ENCODE measurements around the gene SMIM35. TPM values are rescaled to one million over a fixed set of nuclear protein-coding genes. Genes with fewer than 3 reads are reported as not detected.

SMIM35 gene
- total RNA-seq, 4 donors from 2014 or later = not detected

GRCh38 chr11:117997823-117998579, 88.8 kb downstream of the SMIM35 start:
- H3K27me3 ChIP-seq = no peaks in the 10 kb centered on the region
- H3K36me3 ChIP-seq = peaks cover 0 to 15% (median 0%) of the 10 kb centered on the region in 3 donors
- H3K4me3 ChIP-seq = no peak overlapping the region
- H3K4me1 ChIP-seq = peaks cover 0 to 18% (median 13%) of the 10 kb centered on the region in 4 donors
- TF ChIP-seq POLR2A (IDR thresholded peaks at IDR 0.05) = no peak
- TF ChIP-seq, protein P1, sequence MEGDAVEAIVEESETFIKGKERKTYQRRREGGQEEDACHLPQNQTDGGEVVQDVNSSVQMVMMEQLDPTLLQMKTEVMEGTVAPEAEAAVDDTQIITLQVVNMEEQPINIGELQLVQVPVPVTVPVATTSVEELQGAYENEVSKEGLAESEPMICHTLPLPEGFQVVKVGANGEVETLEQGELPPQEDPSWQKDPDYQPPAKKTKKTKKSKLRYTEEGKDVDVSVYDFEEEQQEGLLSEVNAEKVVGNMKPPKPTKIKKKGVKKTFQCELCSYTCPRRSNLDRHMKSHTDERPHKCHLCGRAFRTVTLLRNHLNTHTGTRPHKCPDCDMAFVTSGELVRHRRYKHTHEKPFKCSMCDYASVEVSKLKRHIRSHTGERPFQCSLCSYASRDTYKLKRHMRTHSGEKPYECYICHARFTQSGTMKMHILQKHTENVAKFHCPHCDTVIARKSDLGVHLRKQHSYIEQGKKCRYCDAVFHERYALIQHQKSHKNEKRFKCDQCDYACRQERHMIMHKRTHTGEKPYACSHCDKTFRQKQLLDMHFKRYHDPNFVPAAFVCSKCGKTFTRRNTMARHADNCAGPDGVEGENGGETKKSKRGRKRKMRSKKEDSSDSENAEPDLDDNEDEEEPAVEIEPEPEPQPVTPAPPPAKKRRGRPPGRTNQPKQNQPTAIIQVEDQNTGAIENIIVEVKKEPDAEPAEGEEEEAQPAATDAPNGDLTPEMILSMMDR (IDR thresholded peaks at IDR 0.05) = no peak
- peak overlapping the region in 1 of 4 donors; percentile 83 for H3K27ac ChIP-seq
- no peaks in the 10 kb centered on the region for H3K9me3 ChIP-seq
- DNase-seq = no peak

DNA sequence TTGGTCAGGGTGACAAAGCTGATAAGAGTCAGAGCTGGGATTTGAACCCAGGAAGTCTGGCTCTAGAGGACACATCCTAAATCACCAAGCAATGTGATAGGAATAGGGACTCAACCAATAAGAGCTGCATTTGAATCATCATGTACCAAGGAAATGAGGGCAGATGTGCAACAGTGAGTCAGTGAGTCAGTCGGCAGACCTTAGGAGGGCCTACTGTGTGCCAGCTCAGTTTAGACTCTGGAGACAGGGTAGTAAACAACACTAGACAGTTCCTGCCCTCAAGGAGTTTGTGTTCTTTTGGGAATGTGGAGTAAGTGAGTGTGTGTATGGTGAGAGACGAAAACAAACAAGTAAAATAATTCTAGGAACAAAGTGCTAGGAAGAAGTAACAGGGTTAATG, 89.4 kb downstream of the SMIM35 start:
- Histone ChIP-seq H3K27me3 (no peaks in the 10 kb centered on the region), H3K4me3 (no peak overlapping the region), H3K27ac (peak overlapping the region in 1 of 4 donors; percentile 83), H3K36me3 (peaks cover 0 to 15% (median 0%) of the 10 kb centered on the region in 3 donors), H3K4me1 (peaks cover 0 to 14% (median 9%) of the 10 kb centered on the region in 4 donors), H3K9me3 (no peaks in the 10 kb centered on the region)
- no peak for TF ChIP-seq POLR2A (IDR thresholded peaks at IDR 0.05)
- TF ChIP-seq, protein P1 (IDR thresholded peaks at IDR 0.05) = no peak
- DNase-seq = peak in 1 of 3 donors; percentile 30

GRCh38 chr11:117996058-117996457, 90.7 kb downstream of the SMIM35 start:
- Histone ChIP-seq H3K4me1 (peaks cover 0 to 14% (median 0%) of the 10 kb centered on the region in 4 donors), H3K9me3 (no peaks in the 10 kb centered on the region), H3K4me3 (no peak overlapping the region), H3K27me3 (no peaks in the 10 kb centered on the region), H3K36me3 (peaks cover 0 to 15% (median 0%) of the 10 kb centered on the region in 3 donors), H3K27ac (no peak overlapping the region)
- no peak for DNase-seq
- TF ChIP-seq POLR2A (IDR thresholded peaks at IDR 0.05) = no peak
- TF ChIP-seq, protein P1 (IDR thresholded peaks at IDR 0.05) = no peak

DNA sequence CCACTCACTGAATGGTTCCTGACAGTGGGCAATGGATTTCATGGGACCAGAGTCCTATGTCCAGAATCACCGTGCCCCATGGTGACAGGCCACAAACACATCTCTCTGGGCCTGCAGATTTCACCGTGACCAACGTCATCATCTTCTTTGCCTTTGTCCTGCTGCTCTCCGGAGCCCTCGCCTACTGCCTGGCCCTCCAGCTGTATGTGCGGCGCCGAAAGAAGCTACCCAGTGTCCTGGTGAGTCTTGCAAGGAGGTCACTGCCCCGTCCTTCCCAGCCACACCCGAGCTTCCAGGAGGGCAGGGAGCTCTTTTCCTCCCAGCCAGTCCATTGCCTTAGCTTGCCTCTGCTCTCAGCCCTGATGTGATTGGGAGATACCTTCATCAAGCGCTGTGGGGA, 91.3 kb downstream of the SMIM35 start:
- Histone ChIP-seq H3K4me3 (no peak overlapping the region), H3K9me3 (no peaks in the 10 kb centered on the region), H3K27me3 (no peaks in the 10 kb centered on the region), H3K27ac (no peak overlapping the region), H3K36me3 (peaks cover 0 to 15% (median 0%) of the 10 kb centered on the region in 3 donors), H3K4me1 (peaks cover 0 to 14% (median 0%) of the 10 kb centered on the region in 4 donors)
- no peak for DNase-seq
- TF ChIP-seq, protein P1 (IDR thresholded peaks at IDR 0.05) = no peak
- no peak for TF ChIP-seq POLR2A (IDR thresholded peaks at IDR 0.05)

GRCh38 chr11:117993988-117994745, 92.6 kb downstream of the SMIM35 start:
- no peak for DNase-seq
- Histone ChIP-seq H3K4me1 (peaks cover 0 to 17% (median 0%) of the 10 kb centered on the region in 4 donors), H3K9me3 (no peaks in the 10 kb centered on the region), H3K36me3 (peaks cover 0 to 15% (median 0%) of the 10 kb centered on the region in 3 donors), H3K27me3 (no peaks in the 10 kb centered on the region), H3K4me3 (no peak overlapping the region), H3K27ac (no peak overlapping the region)
- no peak for TF ChIP-seq POLR2A (IDR thresholded peaks at IDR 0.05)
- TF ChIP-seq, protein P1 (IDR thresholded peaks at IDR 0.05) = no peak
